ENCODE results near the gene MYO3B.
"Not testable (repeated sequence)": the region's sequence is repeated elsewhere in the genome, so short reads cannot be mapped to it uniquely, and the experiment has no call there.

The MYO3B gene

GRCh38 chr2:170434396-170434795, 256.4 kb downstream of the MYO3B start:
- not testable (repeated sequence) for H2BK15ac ChIP-seq (replicated peaks; ENCODE audit: low read depth); H3K4me3 ChIP-seq (ENCODE audit: low read length); H3K27ac ChIP-seq (ENCODE audit: low read depth, low read length); H4K5ac ChIP-seq (ENCODE audit: low read length); H3K79me1 ChIP-seq (ENCODE audit: low read length); H3K4me2 ChIP-seq (ENCODE audit: low read length); H3K18ac ChIP-seq (ENCODE audit: low read length); DNase-seq; H3K27me3 ChIP-seq (ENCODE audit: insufficient read depth, low read length, poor library complexity); H2BK5ac ChIP-seq (ENCODE audit: low read length); H3K56ac ChIP-seq (ENCODE audit: low read length); H2AK5ac ChIP-seq (ENCODE audit: low read length); H4K8ac ChIP-seq (ENCODE audit: low read depth, low read length); H3K79me2 ChIP-seq (ENCODE audit: control insufficient read depth, insufficient read depth, low read length); H3K9ac ChIP-seq (ENCODE audit: low read length); H3K23ac ChIP-seq (ENCODE audit: low read length); H3K36me3 ChIP-seq (ENCODE audit: control insufficient read depth, insufficient read depth, low read length)
- Histone ChIP-seq H3K4ac (ENCODE audit: low read depth, low read length) (peak overlapping the region; percentile 16), H2BK120ac (ENCODE audit: low read depth, low read length) (peak overlapping the region; percentile 82), H3K4me1 (ENCODE audit: control insufficient read depth, low read depth, low read length) (peaks cover 19% of the 10 kb centered on the region)
- WGBS (ENCODE audit: extremely low coverage, insufficient coverage, low lambda C conversion rate): no CpG with 5 or more reads among the region's 5 CpGs

DNA sequence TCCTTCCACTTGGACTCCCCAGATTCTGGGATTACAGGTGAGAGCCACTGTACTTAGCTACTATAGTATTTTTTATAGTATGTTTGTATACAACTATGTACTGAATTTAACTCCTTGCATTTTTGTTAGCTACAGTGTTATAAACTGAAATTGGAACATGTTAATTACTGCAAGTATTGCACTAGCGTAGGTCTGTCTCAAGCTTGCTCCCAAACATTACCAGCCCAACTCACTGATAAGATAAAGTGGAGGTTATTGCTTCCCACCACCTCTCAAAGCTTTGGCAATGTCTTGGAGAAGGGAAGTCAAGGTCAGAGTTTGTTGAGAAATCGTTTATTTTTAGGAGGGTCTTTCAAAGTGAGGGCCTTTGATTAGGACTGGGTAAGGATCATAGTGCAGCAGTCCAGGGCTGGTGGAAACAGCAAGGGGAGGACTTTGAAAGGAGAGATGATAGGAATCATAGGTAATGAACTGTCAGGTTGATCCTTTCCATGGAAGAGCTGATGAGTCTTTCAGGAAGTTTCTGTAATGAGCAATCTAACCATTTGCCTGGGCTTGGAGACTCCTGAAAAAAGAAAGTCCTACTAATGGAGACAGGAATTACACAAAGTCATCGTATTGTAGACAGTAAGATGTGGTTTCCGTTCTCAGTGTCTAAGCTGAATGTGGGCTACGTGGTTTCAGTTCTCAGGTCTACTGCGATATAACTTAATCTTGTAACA, 257.1 kb downstream of the MYO3B start:
- WGBS (ENCODE audit: extremely low coverage, insufficient coverage, low lambda C conversion rate): no CpG with 5 or more reads among the region's 6 CpGs
- peak overlapping the region; percentile 33 for H3K27ac ChIP-seq (ENCODE audit: low read depth, low read length)
- peaks cover 19% of the 10 kb centered on the region for H3K4me1 ChIP-seq (ENCODE audit: control insufficient read depth, low read depth, low read length)
- no peaks in the 10 kb centered on the region for H3K79me2 ChIP-seq (ENCODE audit: control insufficient read depth, insufficient read depth, low read length)
- no peaks in the 10 kb centered on the region for H3K36me3 ChIP-seq (ENCODE audit: control insufficient read depth, insufficient read depth, low read length)
- H3K4me3 ChIP-seq (ENCODE audit: low read length): no peak overlapping the region
- no peak overlapping the region for H3K4me2 ChIP-seq (ENCODE audit: low read length)
- peak overlapping the region; percentile 28 for H4K8ac ChIP-seq (ENCODE audit: low read depth, low read length)
- H4K5ac ChIP-seq (ENCODE audit: low read length): peak overlapping the region; percentile 22
- H3K79me1 ChIP-seq (ENCODE audit: low read length): no peaks in the 10 kb centered on the region
- H2BK15ac ChIP-seq (replicated peaks; ENCODE audit: low read depth): no peak overlapping the region
- H3K9ac ChIP-seq (ENCODE audit: low read length): no peak overlapping the region
- H2BK5ac ChIP-seq (ENCODE audit: low read length): peak overlapping the region; percentile 28
- H3K23ac ChIP-seq (ENCODE audit: low read length): no peak overlapping the region
- no peaks in the 10 kb centered on the region for H3K27me3 ChIP-seq (ENCODE audit: insufficient read depth, low read length, poor library complexity)
- H3K18ac ChIP-seq (ENCODE audit: low read length): peak overlapping the region; percentile 97
- H3K4ac ChIP-seq (ENCODE audit: low read depth, low read length): peak overlapping the region; percentile 16
- peak; percentile 26 for DNase-seq
- H2AK5ac ChIP-seq (ENCODE audit: low read length): no peak overlapping the region
- H3K56ac ChIP-seq (ENCODE audit: low read length): peak overlapping the region; percentile 17
- H2BK120ac ChIP-seq (ENCODE audit: low read depth, low read length): peak overlapping the region; percentile 92

GRCh38 chr2:170436077-170436943, 258.4 kb downstream of the MYO3B start:
- H3K27ac ChIP-seq (ENCODE audit: low read depth, low read length): peak overlapping the region; percentile 94

DNA sequence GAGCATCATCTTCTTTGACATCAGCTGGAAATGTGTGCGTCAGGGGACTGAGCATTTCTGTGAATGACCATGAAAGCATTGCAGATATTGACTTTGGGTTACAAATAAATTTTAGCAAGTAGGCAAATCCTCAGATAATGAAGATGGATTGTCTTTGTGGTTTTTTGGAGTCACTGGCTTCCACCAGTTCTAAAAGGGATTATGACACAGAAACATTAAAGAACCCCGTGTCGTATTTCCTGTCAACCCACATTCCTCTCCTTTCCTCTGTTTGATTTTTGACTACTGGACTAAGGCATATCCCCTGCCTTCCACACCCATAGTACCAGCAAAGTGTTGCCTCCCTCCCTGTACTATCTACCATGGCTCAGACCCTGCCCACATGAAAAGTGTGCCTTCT, 268.1 kb downstream of the MYO3B start:
- no peak overlapping the region for H4K5ac ChIP-seq (ENCODE audit: low read length)
- no peak overlapping the region for H2AK5ac ChIP-seq (ENCODE audit: low read length)
- no peak overlapping the region for H2BK120ac ChIP-seq (ENCODE audit: low read depth, low read length)
- WGBS (ENCODE audit: extremely low coverage, insufficient coverage, low lambda C conversion rate): no CpG with 5 or more reads among the region's 3 CpGs
- no peak overlapping the region for H3K4me2 ChIP-seq (ENCODE audit: low read length)
- no peak overlapping the region for H2BK5ac ChIP-seq (ENCODE audit: low read length)
- no peak overlapping the region for H3K18ac ChIP-seq (ENCODE audit: low read length)
- no peaks in the 10 kb centered on the region for H3K36me3 ChIP-seq (ENCODE audit: control insufficient read depth, insufficient read depth, low read length)
- no peak overlapping the region for H3K4ac ChIP-seq (ENCODE audit: low read depth, low read length)
- no peaks in the 10 kb centered on the region for H3K79me2 ChIP-seq (ENCODE audit: control insufficient read depth, insufficient read depth, low read length)
- no peak overlapping the region for H3K27ac ChIP-seq (ENCODE audit: low read depth, low read length)
- H3K79me1 ChIP-seq (ENCODE audit: low read length): no peaks in the 10 kb centered on the region
- no peaks in the 10 kb centered on the region for H3K27me3 ChIP-seq (ENCODE audit: insufficient read depth, low read length, poor library complexity)
- no peak for DNase-seq
- no peak overlapping the region for H3K56ac ChIP-seq (ENCODE audit: low read length)
- no peak overlapping the region for H4K8ac ChIP-seq (ENCODE audit: low read depth, low read length)
- no peak overlapping the region for H3K9ac ChIP-seq (ENCODE audit: low read length)
- H3K23ac ChIP-seq (ENCODE audit: low read length): no peak overlapping the region
- H2BK15ac ChIP-seq (replicated peaks; ENCODE audit: low read depth): no peak overlapping the region
- H3K4me3 ChIP-seq (ENCODE audit: low read length): no peak overlapping the region
- no peaks in the 10 kb centered on the region for H3K4me1 ChIP-seq (ENCODE audit: control insufficient read depth, low read depth, low read length)

More at GRCh38 chr2:170436077-170436943, 258.4 kb downstream of the MYO3B start:
- no peak overlapping the region for H3K56ac ChIP-seq (ENCODE audit: low read length)
- H3K9ac ChIP-seq (ENCODE audit: low read length): no peak overlapping the region
- no peak overlapping the region for H3K4ac ChIP-seq (ENCODE audit: low read depth, low read length)
- no peaks in the 10 kb centered on the region for H3K79me2 ChIP-seq (ENCODE audit: control insufficient read depth, insufficient read depth, low read length)
- H3K27me3 ChIP-seq (ENCODE audit: insufficient read depth, low read length, poor library complexity): no peaks in the 10 kb centered on the region
- H2BK120ac ChIP-seq (ENCODE audit: low read depth, low read length): no peak overlapping the region
- no peak overlapping the region for H4K5ac ChIP-seq (ENCODE audit: low read length)
- H2BK15ac ChIP-seq (replicated peaks; ENCODE audit: low read depth): peak overlapping the region; percentile 98
- peaks cover 15% of the 10 kb centered on the region for H3K4me1 ChIP-seq (ENCODE audit: control insufficient read depth, low read depth, low read length)
- H3K4me2 ChIP-seq (ENCODE audit: low read length): no peak overlapping the region
- peak overlapping the region; percentile 97 for H3K18ac ChIP-seq (ENCODE audit: low read length)
- no CpG with 5 or more reads among the region's 5 CpGs for WGBS (ENCODE audit: extremely low coverage, insufficient coverage, low lambda C conversion rate)
- no peak overlapping the region for H2AK5ac ChIP-seq (ENCODE audit: low read length)
- peak; percentile 75 for DNase-seq
- H2BK5ac ChIP-seq (ENCODE audit: low read length): no peak overlapping the region
- H3K4me3 ChIP-seq (ENCODE audit: low read length): no peak overlapping the region
- no peak overlapping the region for H3K23ac ChIP-seq (ENCODE audit: low read length)
- H4K8ac ChIP-seq (ENCODE audit: low read depth, low read length): no peak overlapping the region
- no peaks in the 10 kb centered on the region for H3K79me1 ChIP-seq (ENCODE audit: low read length)
- no peaks in the 10 kb centered on the region for H3K36me3 ChIP-seq (ENCODE audit: control insufficient read depth, insufficient read depth, low read length)

DNA sequence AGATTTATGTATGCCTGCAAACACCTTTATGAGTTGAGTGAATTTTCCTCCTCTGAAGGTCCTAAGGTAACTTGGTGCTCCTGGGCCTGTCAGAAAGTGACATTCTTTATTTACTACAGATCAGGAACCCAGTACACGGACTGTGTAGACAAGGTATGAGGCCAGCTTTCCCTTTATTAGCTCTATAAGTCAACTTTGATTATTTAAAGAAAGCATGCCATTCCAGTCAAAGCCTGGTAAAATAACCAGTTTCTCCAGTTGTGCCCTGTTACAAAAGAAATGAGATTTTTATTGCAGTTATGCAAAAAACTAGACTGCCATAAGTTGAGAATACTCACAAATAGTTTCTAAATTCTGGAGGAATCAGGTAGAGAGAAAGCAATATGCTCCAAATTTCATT, 271.1 kb downstream of the MYO3B start:
- Histone ChIP-seq H3K4me1 (ENCODE audit: control insufficient read depth, low read depth, low read length) (no peaks in the 10 kb centered on the region), H3K27ac (ENCODE audit: low read depth, low read length) (no peak overlapping the region), H3K79me2 (ENCODE audit: control insufficient read depth, insufficient read depth, low read length) (no peaks in the 10 kb centered on the region), H3K18ac (ENCODE audit: low read length) (no peak overlapping the region), H3K23ac (ENCODE audit: low read length) (no peak overlapping the region), H4K5ac (ENCODE audit: low read length) (no peak overlapping the region), H3K36me3 (ENCODE audit: control insufficient read depth, insufficient read depth, low read length) (peaks cover 1% of the 10 kb centered on the region), H3K4me2 (ENCODE audit: low read length) (no peak overlapping the region), H3K27me3 (ENCODE audit: insufficient read depth, low read length, poor library complexity) (no peaks in the 10 kb centered on the region), H3K79me1 (ENCODE audit: low read length) (no peaks in the 10 kb centered on the region), H2BK5ac (ENCODE audit: low read length) (no peak overlapping the region), H2BK120ac (ENCODE audit: low read depth, low read length) (no peak overlapping the region), H3K9ac (ENCODE audit: low read length) (no peak overlapping the region), H3K56ac (ENCODE audit: low read length) (no peak overlapping the region), H4K8ac (ENCODE audit: low read depth, low read length) (no peak overlapping the region), H3K4ac (ENCODE audit: low read depth, low read length) (no peak overlapping the region), H3K4me3 (ENCODE audit: low read length) (no peak overlapping the region), H2AK5ac (ENCODE audit: low read length) (no peak overlapping the region), H2BK15ac (replicated peaks; ENCODE audit: low read depth) (no peak overlapping the region)
- DNase-seq: no peak
- WGBS (ENCODE audit: extremely low coverage, insufficient coverage, low lambda C conversion rate): no CpG with 5 or more reads among the region's 1 CpG
